ENCODE data around the gene PPIP5K2.

Gene PPIP5K2

DNA sequence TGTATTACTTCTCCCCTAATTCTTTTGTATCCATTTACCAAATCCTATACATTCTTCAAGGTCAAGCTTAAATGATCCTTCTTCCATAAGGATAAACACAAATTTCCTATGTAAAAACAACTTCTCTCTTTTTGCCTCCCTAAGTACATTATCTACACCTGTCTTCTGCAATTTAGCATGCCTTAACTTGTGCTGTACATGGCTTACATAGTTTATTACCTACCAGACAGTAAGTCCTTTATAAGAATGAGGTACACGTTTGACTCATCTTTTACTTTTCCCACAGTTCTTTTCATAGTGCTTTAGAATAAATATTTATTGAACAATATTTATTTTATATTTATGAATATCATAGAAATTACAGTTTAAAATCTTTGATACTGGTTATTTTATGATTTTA, 33.6 kb upstream of the PPIP5K2 start:
- no peak for DNase-seq (ENCODE audit: low spot score)
- peaks cover 0 to 26% of the 10 kb centered on the region in 2 donors for H3K36me3 ChIP-seq (replicated peaks in 1 of 2; ENCODE audit: control insufficient read depth in 2 of 2, insufficient read depth in 2 of 2, low read length in 2 of 2)
- H3K9me3 ChIP-seq (replicated peaks in 1 of 2; ENCODE audit: control insufficient read depth in 2 of 2, insufficient read depth in 1 of 2, low read depth in 1 of 2, low read length in 2 of 2), result peaks cover 2 to 13% of the 10 kb centered on the region in 2 donors
- no peak overlapping the region for H2BK5ac ChIP-seq (ENCODE audit: low read length)
- H3K14ac ChIP-seq (ENCODE audit: low read length), result no peak overlapping the region
- WGBS, 2 donors (ENCODE audit: extremely low coverage in 2 of 2, insufficient read length in 2 of 2, insufficient replicate concordance in 1 of 2), result no CpG with 5 or more reads among the region's 1 CpG
- H2AFZ ChIP-seq (ENCODE audit: low read length), result no peak overlapping the region
- no peak overlapping the region for H3K23ac ChIP-seq (ENCODE audit: low read depth, low read length, poor library complexity)
- H3K4ac ChIP-seq (ENCODE audit: low read length), result no peak overlapping the region
- H4K91ac ChIP-seq (ENCODE audit: low read depth, low read length, poor library complexity), result no peak overlapping the region
- no peaks in the 10 kb centered on the region for H3K4me1 ChIP-seq (ENCODE audit: control insufficient read depth in 2 of 2, insufficient read depth in 1 of 2, low read depth in 1 of 2, low read length in 2 of 2)
- no peaks in the 10 kb centered on the region for H3K27me3 ChIP-seq (ENCODE audit: control insufficient read depth in 3 of 3, insufficient read depth in 3 of 3, low read depth in 1 of 3, low read length in 3 of 3)
- no peak overlapping the region for H3K18ac ChIP-seq (ENCODE audit: low read length)
- no peak overlapping the region for H3K27ac ChIP-seq (replicated peaks; ENCODE audit: low read length)
- no peak overlapping the region for H2BK15ac ChIP-seq (ENCODE audit: low read length)
- no peaks in the 10 kb centered on the region for H3K79me1 ChIP-seq (ENCODE audit: low read depth, low read length)
- H4K8ac ChIP-seq (ENCODE audit: low read depth, low read length), result no peak overlapping the region
- H2BK12ac ChIP-seq (ENCODE audit: low read length), result no peak overlapping the region
- no peak overlapping the region for H3K9ac ChIP-seq (ENCODE audit: low read depth, low read length, poor library complexity)
- H2BK120ac ChIP-seq (ENCODE audit: low read depth, low read length), result no peak overlapping the region
- no peak overlapping the region for H2AK5ac ChIP-seq (ENCODE audit: low read depth, low read length)
- H3K4me3 ChIP-seq (ENCODE audit: low read length in 2 of 2), result no peak overlapping the region
- no peak overlapping the region for H3K4me2 ChIP-seq (ENCODE audit: insufficient read depth, low read length, poor library complexity, severe bottlenecking)

DNA sequence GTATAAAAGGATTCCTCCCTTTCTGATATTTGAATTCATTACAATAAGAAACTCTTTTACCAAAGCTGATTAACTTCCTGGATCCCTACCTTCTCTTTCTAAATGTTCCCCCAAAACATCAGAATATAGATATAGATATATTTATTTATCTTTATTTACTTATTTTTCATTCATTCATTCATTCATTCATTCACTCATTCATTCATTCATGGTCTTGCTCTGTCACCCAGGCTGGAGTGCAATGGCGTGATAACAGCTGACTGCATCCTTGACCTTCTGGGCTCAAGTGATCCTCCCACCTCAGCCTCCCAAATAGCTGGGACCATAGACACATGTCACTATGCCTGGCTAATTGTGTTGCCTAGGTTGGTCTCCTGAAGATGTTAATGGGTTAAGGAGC, 30.8 kb upstream of the PPIP5K2 start:
- peaks cover 2 to 18% of the 10 kb centered on the region in 2 donors for H3K9me3 ChIP-seq (replicated peaks in 1 of 2; ENCODE audit: control insufficient read depth in 2 of 2, insufficient read depth in 1 of 2, low read depth in 1 of 2, low read length in 2 of 2)
- H2BK120ac ChIP-seq (ENCODE audit: low read depth, low read length), result no peak overlapping the region
- no peak overlapping the region for H4K8ac ChIP-seq (ENCODE audit: low read depth, low read length)
- H2BK15ac ChIP-seq (ENCODE audit: low read length), result no peak overlapping the region
- no peak overlapping the region for H4K91ac ChIP-seq (ENCODE audit: low read depth, low read length, poor library complexity)
- H3K4me1 ChIP-seq (ENCODE audit: control insufficient read depth in 2 of 2, insufficient read depth in 1 of 2, low read depth in 1 of 2, low read length in 2 of 2), result no peaks in the 10 kb centered on the region
- H3K14ac ChIP-seq (ENCODE audit: low read length), result no peak overlapping the region
- H3K36me3 ChIP-seq (replicated peaks in 1 of 2; ENCODE audit: control insufficient read depth in 2 of 2, insufficient read depth in 2 of 2, low read length in 2 of 2), result peaks cover 0 to 32% of the 10 kb centered on the region in 2 donors
- no CpG with 5 or more reads among the region's 1 CpG for WGBS, 2 donors (ENCODE audit: extremely low coverage in 2 of 2, insufficient read length in 2 of 2, insufficient replicate concordance in 1 of 2)
- no peak overlapping the region for H2AK5ac ChIP-seq (ENCODE audit: low read depth, low read length)
- H3K79me1 ChIP-seq (ENCODE audit: low read depth, low read length), result no peaks in the 10 kb centered on the region
- no peak overlapping the region for H3K27ac ChIP-seq (replicated peaks; ENCODE audit: low read length)
- H2BK12ac ChIP-seq (ENCODE audit: low read length), result no peak overlapping the region
- no peak overlapping the region for H3K18ac ChIP-seq (ENCODE audit: low read length)
- no peak overlapping the region for H3K23ac ChIP-seq (ENCODE audit: low read depth, low read length, poor library complexity)
- no peak overlapping the region for H2AFZ ChIP-seq (ENCODE audit: low read length)
- no peak overlapping the region for H3K4me3 ChIP-seq (ENCODE audit: low read length in 2 of 2)
- H2BK5ac ChIP-seq (ENCODE audit: low read length), result no peak overlapping the region
- no peak overlapping the region for H3K4ac ChIP-seq (ENCODE audit: low read length)
- no peak overlapping the region for H3K4me2 ChIP-seq (ENCODE audit: insufficient read depth, low read length, poor library complexity, severe bottlenecking)
- no peak overlapping the region for H3K9ac ChIP-seq (ENCODE audit: low read depth, low read length, poor library complexity)
- no peaks in the 10 kb centered on the region for H3K27me3 ChIP-seq (ENCODE audit: control insufficient read depth in 3 of 3, insufficient read depth in 3 of 3, low read depth in 1 of 3, low read length in 3 of 3)
- no peak for DNase-seq (ENCODE audit: low spot score)

DNA sequence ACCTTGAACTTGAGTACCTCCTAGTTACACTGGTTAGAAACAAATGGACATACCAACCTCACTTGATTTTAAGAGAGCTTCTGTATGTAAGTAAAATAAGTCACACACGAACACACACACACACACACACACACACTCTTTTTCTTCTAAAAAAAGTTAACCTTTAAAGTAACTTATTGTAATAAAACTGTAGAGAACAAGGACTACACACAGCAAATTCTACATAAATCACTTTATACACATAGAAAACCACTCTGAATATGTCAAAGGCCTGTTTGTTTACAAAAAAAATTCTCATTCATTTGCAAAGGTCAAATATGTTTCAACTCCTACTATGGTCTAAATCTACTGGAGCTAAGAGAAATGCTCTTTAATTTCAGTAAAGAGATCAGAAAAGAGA, 29.3 kb upstream of the PPIP5K2 start:
- H3K9ac ChIP-seq (ENCODE audit: low read depth, low read length, poor library complexity), result no peak overlapping the region
- no peak overlapping the region for H2AK5ac ChIP-seq (ENCODE audit: low read depth, low read length)
- H3K27ac ChIP-seq (replicated peaks; ENCODE audit: low read length), result no peak overlapping the region
- H3K23ac ChIP-seq (ENCODE audit: low read depth, low read length, poor library complexity), result no peak overlapping the region
- H4K8ac ChIP-seq (ENCODE audit: low read depth, low read length), result no peak overlapping the region
- no peak overlapping the region for H2BK5ac ChIP-seq (ENCODE audit: low read length)
- no peaks in the 10 kb centered on the region for H3K79me1 ChIP-seq (ENCODE audit: low read depth, low read length)
- H2BK120ac ChIP-seq (ENCODE audit: low read depth, low read length), result no peak overlapping the region
- H4K91ac ChIP-seq (ENCODE audit: low read depth, low read length, poor library complexity), result no peak overlapping the region
- no peak overlapping the region for H3K4me3 ChIP-seq (ENCODE audit: low read length in 2 of 2)
- peaks cover 0 to 6% of the 10 kb centered on the region in 2 donors for H3K9me3 ChIP-seq (replicated peaks in 1 of 2; ENCODE audit: control insufficient read depth in 2 of 2, insufficient read depth in 1 of 2, low read depth in 1 of 2, low read length in 2 of 2)
- H3K4ac ChIP-seq (ENCODE audit: low read length), result no peak overlapping the region
- no peaks in the 10 kb centered on the region for H3K27me3 ChIP-seq (ENCODE audit: control insufficient read depth in 3 of 3, insufficient read depth in 3 of 3, low read depth in 1 of 3, low read length in 3 of 3)
- no peak overlapping the region for H3K14ac ChIP-seq (ENCODE audit: low read length)
- H3K4me1 ChIP-seq (ENCODE audit: control insufficient read depth in 2 of 2, insufficient read depth in 1 of 2, low read depth in 1 of 2, low read length in 2 of 2), result no peaks in the 10 kb centered on the region
- no peak overlapping the region for H2BK12ac ChIP-seq (ENCODE audit: low read length)
- WGBS, 2 donors (ENCODE audit: extremely low coverage in 2 of 2, insufficient read length in 2 of 2, insufficient replicate concordance in 1 of 2), result no CpG with 5 or more reads among the region's 1 CpG
- H3K4me2 ChIP-seq (ENCODE audit: insufficient read depth, low read length, poor library complexity, severe bottlenecking), result no peak overlapping the region
- DNase-seq (ENCODE audit: low spot score), result no peak
- H3K36me3 ChIP-seq (replicated peaks in 1 of 2; ENCODE audit: control insufficient read depth in 2 of 2, insufficient read depth in 2 of 2, low read length in 2 of 2), result peaks cover 0 to 32% of the 10 kb centered on the region in 2 donors
- no peak overlapping the region for H3K18ac ChIP-seq (ENCODE audit: low read length)
- no peak overlapping the region for H2BK15ac ChIP-seq (ENCODE audit: low read length)
- H2AFZ ChIP-seq (ENCODE audit: low read length), result no peak overlapping the region

DNA sequence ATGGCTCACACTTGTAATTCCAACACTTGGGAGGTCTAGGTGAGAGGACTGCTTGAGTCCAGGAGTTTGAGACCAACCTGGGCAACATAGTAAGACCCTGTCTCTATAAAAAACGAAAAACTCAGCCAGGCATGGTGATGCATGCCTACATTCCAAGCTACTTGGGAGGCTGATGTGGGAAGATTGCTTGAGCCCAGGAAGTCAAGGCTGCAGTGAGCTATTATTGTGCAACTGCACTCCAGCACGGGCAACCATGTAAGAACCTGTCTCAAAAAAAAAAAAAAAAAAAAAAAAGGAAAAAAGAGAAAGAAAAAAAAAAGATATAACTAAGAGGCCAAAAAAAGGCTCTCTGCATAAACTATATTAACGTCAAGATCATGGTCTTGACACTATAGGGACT, 27.4 kb upstream of the PPIP5K2 start:
- Histone ChIP-seq H2BK5ac (ENCODE audit: low read length) (no peak overlapping the region), H2BK15ac (ENCODE audit: low read length) (no peak overlapping the region), H3K4ac (ENCODE audit: low read length) (no peak overlapping the region), H3K14ac (ENCODE audit: low read length) (no peak overlapping the region), H4K91ac (ENCODE audit: low read depth, low read length, poor library complexity) (no peak overlapping the region), H3K27ac (replicated peaks; ENCODE audit: low read length) (no peak overlapping the region), H3K36me3 (replicated peaks in 1 of 2; ENCODE audit: control insufficient read depth in 2 of 2, insufficient read depth in 2 of 2, low read length in 2 of 2) (peaks cover 0 to 19% of the 10 kb centered on the region in 2 donors), H2BK12ac (ENCODE audit: low read length) (no peak overlapping the region), H2AK5ac (ENCODE audit: low read depth, low read length) (no peak overlapping the region), H3K9ac (ENCODE audit: low read depth, low read length, poor library complexity) (no peak overlapping the region), H3K23ac (ENCODE audit: low read depth, low read length, poor library complexity) (no peak overlapping the region), H3K4me3 (ENCODE audit: low read length in 2 of 2) (no peak overlapping the region), H3K4me2 (ENCODE audit: insufficient read depth, low read length, poor library complexity, severe bottlenecking) (no peak overlapping the region), H4K8ac (ENCODE audit: low read depth, low read length) (no peak overlapping the region), H2AFZ (ENCODE audit: low read length) (no peak overlapping the region), H3K79me1 (ENCODE audit: low read depth, low read length) (no peaks in the 10 kb centered on the region), H3K9me3 (replicated peaks in 1 of 2; ENCODE audit: control insufficient read depth in 2 of 2, insufficient read depth in 1 of 2, low read depth in 1 of 2, low read length in 2 of 2) (peaks cover 0 to 5% of the 10 kb centered on the region in 2 donors), H2BK120ac (ENCODE audit: low read depth, low read length) (no peak overlapping the region), H3K4me1 (ENCODE audit: control insufficient read depth in 2 of 2, insufficient read depth in 1 of 2, low read depth in 1 of 2, low read length in 2 of 2) (no peaks in the 10 kb centered on the region), H3K27me3 (ENCODE audit: control insufficient read depth in 3 of 3, insufficient read depth in 3 of 3, low read depth in 1 of 3, low read length in 3 of 3) (no peaks in the 10 kb centered on the region), H3K18ac (ENCODE audit: low read length) (no peak overlapping the region)
- WGBS, 2 donors (ENCODE audit: extremely low coverage in 2 of 2, insufficient read length in 2 of 2, insufficient replicate concordance in 1 of 2), result no CpG with 5 or more reads among the region's 3 CpGs
- DNase-seq (ENCODE audit: low spot score), result no peak

Measured in neuronal stem cell (in vitro differentiated cells).